HG03354 (cell line): ENCODE results near the gene UFSP1.
"Not testable (repeated sequence)": the region's sequence is repeated elsewhere in the genome, so short reads cannot be mapped to it uniquely, and the experiment has no call there.

Source experiments
- ATAC-seq: cut with Tn5 transposase; IDR thresholded peaks from one replicate; pipeline ENCODE4 v1.9.1; 2021; ENCODE audit warnings: mild to moderate bottlenecking; ENCODE audit not compliant: unreplicated experiment, poor library complexity, severe bottlenecking

UFSP1 gene

DNA sequence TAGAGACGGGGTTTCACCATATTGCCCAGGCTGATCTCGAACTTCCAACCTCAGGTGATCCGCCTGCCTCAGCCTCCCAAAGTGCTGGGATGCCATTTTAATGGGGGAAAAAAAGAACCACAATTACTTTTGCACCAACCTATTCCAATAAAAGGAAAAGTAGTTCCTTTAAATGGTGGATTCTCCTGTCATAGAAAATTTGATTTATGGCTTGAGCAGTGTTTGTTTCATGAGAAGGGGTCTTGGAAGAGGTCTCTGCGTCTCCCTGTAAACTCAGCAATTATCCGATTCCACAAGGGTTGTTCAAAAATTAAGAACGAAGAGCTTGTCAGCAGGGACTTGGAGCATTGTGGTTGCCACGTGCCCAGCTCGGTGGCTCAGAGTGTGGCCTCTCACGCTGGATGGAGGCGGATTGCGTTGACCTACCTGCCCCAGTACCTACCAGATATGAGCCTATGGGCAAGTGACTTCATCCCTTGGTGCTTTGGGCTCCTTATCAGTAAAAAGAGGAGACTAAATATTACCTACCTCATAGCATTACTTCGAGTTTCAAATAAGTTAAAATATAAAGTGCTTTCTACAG, 25.2 kb downstream of the UFSP1 start:
- ATAC-seq: no peak

DNA sequence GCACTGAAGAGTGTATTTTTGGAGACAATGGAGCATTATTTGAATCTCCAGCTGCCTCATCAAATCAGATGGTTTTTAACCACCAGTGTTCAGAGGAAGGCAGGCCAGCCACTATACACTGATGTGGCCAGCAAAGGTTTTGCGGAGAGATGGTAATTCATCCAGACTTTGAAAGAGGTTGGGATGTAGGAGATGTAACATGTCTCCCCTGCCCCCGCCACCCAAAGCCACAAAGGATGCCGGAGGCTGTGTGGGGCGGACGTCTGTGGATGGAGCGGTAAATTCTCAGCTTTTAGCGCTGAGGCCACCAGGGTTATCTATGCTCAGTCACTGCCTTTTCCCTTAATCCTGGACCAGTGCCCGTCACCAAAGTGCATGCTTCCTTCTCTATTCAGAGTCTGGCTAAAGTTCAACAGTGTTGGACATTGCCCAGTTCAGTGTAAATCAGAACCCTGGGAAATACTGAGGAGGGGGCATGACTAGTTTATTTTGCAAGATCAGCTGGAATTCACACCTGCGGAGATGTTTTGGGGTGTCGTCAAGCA, 26.0 kb downstream of the UFSP1 start:
- ATAC-seq: no peak

DNA sequence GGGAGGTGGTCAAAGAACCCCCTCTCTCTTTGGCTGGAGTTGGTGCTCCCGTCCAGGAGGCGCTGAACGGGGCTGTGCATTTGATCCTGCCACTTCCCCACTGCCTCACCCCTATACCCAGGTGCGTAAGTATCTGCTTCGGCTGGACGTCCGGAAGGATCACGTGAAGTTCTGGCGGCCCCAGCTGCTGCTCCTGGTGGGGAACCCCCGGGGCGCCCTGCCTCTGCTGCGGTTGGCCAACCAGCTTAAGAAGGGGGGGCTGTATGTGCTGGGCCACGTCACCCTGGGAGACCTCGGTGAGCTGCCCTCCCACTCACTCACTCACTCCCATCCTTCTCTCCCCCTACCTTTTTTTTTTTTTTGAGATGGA, 27.9 kb downstream of the UFSP1 start:
- ATAC-seq: no peak

DNA sequence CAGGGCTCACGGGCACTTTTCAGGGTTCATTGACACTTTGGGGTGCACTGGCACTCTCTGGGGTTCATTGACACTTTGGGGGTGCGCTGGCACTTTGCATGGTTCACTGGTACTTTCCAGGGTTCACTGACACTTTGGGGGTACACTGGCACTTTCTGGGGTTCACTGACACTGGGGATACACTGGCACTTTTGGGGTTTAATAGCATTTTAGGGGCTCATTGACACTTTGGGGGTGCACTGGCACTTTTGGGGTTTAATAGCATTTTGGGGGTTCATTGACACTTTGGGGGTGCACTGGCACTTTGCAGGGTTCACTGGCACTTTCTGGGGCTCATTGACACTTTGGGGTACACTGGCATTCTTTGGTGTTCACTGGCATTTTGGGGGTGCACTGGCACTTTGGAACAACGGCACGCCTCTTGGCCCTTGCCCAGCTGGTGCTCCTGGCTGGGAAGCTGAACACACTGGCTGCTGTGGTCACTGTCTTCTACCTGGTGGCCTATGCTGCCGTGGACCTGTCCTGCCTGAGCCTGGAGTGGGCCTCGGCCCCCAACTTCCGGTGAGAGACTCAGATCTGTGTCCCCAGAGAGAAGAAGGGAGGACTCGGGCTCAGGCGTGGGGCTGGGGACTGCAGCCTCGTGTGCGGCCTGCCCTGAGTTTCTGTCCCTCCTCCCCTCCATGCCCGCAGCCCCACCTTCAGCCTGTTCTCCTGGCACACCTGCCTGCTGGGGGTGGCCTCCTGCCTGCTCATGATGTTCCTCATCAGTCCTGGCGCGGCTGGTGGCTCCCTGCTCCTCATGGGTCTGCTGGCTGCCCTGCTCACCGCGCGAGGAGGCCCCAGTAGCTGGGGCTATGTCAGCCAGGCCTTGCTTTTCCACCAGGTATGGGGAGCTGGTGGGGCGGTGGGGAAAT, 28.6 kb downstream of the UFSP1 start:
- ATAC-seq: no peak

DNA sequence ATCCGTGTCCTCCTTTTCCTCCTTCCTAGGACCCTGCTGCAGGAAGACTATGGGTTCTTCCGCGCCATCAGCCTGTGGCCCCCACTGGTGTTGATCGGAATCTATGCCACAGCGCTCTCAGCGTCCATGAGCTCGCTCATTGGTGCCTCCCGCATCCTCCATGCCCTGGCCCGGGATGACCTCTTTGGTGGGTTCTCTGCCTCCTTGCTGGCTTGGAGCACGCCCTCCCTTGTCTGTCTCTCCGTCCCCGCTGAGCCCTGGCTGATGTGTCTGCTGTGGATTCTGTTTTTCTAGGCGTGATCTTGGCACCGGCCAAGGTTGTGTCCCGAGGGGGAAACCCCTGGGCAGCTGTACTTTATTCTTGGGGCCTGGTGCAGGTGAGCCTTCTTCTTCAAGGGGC, 29.7 kb downstream of the UFSP1 start:
- no peak for ATAC-seq

DNA sequence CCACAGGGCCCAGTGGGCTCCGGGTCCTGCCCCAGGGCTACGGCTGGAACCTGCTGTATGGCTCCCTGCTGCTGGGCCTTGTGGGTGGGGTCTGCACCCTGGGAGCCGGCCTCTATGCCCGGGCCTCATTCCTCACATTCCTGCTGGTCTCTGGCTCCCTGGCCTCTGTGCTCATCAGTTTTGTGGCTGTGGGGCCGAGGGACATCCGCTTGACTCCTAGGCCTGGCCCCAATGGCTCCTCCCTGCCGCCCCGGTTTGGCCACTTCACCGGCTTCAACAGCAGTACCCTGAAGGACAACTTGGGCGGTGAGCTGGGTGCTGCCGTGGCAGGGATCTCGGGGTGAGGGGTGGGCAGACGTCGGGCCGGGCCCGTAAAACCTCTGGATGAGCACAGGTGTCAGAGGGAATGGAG, 32.6 kb downstream of the UFSP1 start:
- no peak for ATAC-seq

DNA sequence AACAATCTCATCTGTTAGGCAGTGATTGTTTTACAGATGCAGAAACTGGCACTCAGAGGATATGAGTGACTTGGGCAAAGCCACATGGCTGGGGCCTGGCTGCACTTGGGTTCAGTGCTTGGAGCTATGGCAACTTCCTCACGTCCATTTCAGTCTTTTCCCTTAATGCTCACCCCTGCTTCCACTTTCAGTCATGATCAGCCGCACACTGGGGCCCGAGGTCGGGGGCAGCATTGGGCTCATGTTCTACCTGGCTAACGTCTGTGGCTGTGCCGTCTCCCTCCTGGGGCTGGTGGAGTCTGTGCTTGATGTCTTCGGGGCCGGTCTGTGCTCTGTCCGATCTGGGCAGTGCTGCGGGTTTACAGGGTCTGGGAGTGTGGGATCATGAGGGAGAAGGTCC, 34.0 kb downstream of the UFSP1 start:
- no peak for ATAC-seq

DNA sequence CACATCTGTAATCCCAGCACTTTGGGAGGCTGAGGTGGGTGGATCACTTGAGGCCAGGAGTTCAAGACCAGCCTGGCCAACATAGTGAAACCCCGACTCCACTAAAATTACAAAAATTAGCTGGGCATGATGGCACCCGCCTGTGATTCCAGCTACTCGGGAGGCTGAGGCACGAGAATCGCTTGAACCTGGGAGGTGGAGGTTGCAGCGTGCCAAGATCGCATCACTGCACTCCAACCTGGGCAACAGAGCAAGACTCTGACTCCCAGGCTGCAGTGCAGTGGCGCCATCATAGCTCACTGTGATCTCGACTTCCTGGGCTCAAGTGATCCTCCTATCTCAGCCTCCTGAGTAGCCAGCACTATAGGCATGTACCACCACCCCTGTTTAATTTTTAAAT, 34.6 kb downstream of the UFSP1 start:
- ATAC-seq: not testable (repeated sequence)

DNA sequence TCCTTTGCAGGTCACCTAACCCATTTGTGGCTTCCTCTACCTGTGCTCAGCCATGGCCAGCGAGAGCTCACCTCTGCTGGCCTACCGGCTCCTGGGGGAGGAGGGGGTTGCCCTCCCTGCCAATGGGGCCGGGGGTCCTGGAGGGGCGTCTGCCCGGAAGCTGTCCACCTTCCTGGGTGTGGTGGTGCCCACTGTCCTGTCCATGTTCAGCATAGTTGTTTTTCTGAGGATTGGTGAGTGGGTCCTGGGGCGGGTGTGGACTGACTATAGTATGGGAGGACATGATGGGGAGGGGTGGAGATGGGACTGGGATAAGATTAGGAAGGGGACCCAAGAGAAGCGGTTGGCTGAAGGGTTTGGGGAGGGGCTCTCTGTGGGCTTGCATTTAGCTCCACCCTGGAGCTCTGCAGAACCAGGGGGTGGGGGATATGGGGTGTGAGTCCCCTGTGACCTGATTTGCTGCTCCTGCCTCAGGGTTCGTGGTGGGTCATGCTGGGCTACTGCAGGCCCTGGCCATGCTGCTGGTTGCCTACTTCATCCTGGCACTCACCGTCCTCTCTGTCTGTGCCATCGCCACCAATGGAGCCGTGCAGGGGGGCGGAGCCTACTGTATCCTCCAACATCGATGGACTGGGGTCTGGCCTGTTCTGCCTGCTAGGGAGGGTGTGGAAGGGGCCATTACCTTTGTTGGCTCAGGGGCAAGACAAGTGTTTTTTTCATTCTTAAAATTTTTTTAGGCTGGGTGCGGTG, 35.2 kb downstream of the UFSP1 start:
- ATAC-seq: no peak

DNA sequence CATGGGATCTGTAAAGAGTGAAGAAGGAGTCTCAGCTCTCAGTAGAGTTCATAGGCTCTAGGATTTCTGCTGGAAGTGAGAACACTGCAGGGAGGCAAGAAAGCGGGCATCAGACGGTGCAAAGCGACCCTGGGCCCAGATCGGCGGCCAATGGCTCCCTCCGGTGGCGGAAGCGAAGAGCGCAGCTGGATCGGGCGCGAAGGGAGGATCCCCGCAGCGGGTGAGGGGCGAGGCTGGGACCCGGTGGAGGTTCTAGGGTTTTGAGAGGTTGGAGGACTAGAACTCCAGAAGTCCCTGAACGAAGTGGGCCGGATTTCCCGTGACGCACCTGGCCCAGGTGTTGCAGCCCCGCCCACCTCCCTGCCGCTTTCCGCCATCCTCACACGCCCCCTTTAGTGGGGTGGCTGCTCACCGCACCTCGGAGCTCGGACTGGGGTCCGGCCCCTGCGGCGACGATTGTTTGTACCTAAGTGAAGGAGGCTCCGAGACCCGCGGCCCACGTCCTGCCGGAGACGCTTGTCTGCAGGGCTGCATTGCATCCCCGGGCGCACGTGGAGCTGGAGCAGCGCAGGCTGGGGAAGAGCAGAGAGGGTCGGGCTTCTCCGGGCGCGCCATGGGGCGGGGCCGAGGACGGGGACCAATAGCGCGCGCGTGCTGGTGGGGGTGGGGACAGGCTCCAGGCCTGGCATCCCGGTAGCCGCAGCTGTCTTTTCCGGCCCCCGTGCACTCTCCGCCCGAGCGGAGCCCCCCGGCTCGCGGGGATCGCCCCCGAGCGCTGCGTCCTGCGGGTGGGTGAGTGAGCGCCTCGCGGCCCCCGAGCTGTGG, 37.3 kb downstream of the UFSP1 start, which contains the start of gene SLC12A9:
SLC12A9 (plus strand) TSS at position 666 of the 825 bp plus-strand sequence. CDS start 1,485 bp downstream, outside the sequence.
- peak; percentile 89 for ATAC-seq

DNA sequence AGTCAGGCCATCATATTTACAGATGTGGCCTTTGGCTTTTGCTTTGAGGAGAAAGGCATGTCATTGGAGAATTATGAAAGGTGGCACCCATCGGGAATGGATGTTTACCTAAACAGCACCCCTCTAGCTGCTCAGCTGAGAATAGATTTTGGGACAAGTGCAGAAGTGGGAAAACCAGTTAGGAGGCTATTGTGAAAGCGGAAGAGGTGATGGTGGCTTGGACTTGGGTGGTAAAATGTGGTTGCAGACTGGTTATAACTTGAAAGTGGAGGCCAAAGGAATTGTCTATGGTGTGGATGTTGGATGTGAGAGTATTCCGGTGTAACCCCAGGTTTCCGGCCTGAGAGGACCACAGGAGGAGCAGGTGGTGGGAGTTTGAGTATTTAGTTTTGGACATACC, 42.2 kb downstream of the UFSP1 start:
- ATAC-seq: no peak

DNA sequence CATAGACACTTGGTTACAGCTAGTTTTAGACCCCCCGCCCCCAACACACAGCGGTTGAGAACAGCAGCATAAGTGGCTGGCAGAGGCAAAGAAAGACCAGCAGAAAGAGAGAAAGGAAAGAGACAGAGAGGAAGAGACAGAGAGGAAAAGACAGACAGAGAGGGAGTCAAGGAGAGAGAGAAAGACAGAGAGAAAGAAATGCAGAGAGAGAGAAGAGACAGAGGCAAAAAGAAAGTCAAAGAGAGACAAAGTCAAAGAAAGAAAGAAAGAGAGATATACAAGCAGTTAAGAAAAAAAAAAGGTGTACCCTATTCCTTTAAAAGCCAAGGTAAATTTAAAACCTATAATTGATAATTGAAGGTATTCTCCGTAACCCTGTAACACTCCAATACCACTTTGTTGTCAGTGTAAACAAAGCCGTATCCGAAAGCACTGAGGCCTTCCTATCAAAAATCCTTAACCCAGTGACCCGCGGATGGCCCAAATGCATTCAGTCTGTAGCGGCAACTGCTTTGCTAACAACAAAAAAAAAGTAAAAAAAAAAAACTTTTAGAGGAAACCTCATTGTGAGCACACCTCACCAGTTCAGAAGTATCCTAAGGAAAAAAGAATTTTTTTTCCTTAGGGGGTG, 48.9 kb downstream of the UFSP1 start:
- no peak for ATAC-seq

DNA sequence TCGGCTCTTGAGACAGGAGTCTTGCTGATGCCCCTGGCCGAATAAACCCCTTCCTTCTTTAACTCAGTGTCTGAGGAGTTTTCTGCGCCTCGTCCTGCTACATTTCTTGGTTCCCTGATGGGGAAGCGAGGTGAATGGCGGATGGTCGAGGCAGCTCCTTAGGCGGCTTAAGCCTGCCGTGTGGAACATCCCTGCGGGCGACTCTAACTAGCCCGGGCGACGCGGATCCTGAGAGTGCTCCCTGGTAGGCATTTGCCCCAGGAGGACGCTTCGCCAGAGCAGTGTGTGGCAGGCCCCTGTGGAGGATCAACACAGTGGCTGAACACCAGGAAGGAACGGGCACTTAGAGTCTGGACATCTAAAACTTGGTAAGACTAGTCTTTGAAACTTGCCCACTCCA, 50.2 kb downstream of the UFSP1 start:
- ATAC-seq: no peak
